Gastroesophageal sphincter (tissue), 4 donors: ENCODE measurements around the gene SCGB3A1. TPM values are rescaled to one million over a fixed set of nuclear protein-coding genes. Genes with fewer than 3 reads are reported as not detected.

Experiments
- ATAC-seq: fragments of 150-250 bp; one replicate; pipeline ENCODE4 v1.9.1; 2016; ENCODE audit warnings: mild to moderate bottlenecking, moderate library complexity
- H3K27ac ChIP-seq, 4 donors: fragments of 200-600 bp; sonication (generic) in 3 of 4; 1 replicate in 3 of 4; 2 replicates in 1 of 4; pipeline ENCODE4 v1.5.1; 2016 to 2019
- H3K27me3 ChIP-seq: fragments of 200-600 bp; sonication (generic); one replicate; pipeline ENCODE4 v1.5.1; 2019
- H3K36me3 ChIP-seq, 2 donors: fragments of 200-600 bp; sonication (generic); one replicate each; pipeline ENCODE4 v1.5.1; 2019; ENCODE audit warnings: control low read depth in 1 of 2
- H3K4me1 ChIP-seq, 3 donors: fragments of 200-600 bp; sonication (generic); 1 replicate in 2 of 3; 2 replicates in 1 of 3; pipeline ENCODE4 v1.5.1; 2016 to 2019; ENCODE audit warnings: control low read depth in 2 of 3
- H3K4me3 ChIP-seq, 2 donors: fragments of 200-600 bp; sonication (generic); one replicate each; pipeline ENCODE4 v1.5.1; 2019; ENCODE audit warnings: mild to moderate bottlenecking in 1 of 2, moderate library complexity in 1 of 2
- H3K9me3 ChIP-seq, 3 donors: fragments of 200-600 bp; sonication (generic); one replicate each; pipeline ENCODE4 v1.5.1; 2017 to 2019; ENCODE audit warnings: control low read depth in 2 of 3
- EP300 ChIP-seq: sonication (generic); formaldehyde crosslinking; IDR thresholded peaks from one replicate; pipeline ENCODE4 v1.6.1; 2017; ENCODE audit warnings: antibody characterized with exemption, mild to moderate bottlenecking
- POLR2A ChIP-seq, 2 donors: fragments of 450-650 bp; IDR thresholded peaks; one replicate each; pipeline ENCODE4 v1.6.1; 2017; ENCODE audit warnings: antibody characterized with exemption in 2 of 2, mild to moderate bottlenecking in 2 of 2, moderate library complexity in 1 of 2
- POLR2AphosphoS5 ChIP-seq: sonication (generic); formaldehyde crosslinking; IDR thresholded peaks from one replicate; pipeline ENCODE4 v1.6.1; 2017; ENCODE audit warnings: antibody characterized with exemption
- WGBS, 2 donors: methylation state at CpG; one replicate each; pipeline ENCODE4 v1.1.5; 2018; ENCODE audit warnings: low coverage in 1 of 2; 5-methylcytosine and 5-hydroxymethylcytosine counted together
- total RNA-seq, 4 donors: library from RNA; depleted of rRNA; stranded (reverse); fragments of >200 nt; gene quantifications; one replicate each; pipeline ENCODE4 v1.1.0, GENCODE V29; 2016
- TF ChIP-seq, protein P1 (sequence below), 4 experiments: fragments of 200-600 bp in 2 of 4; fragments of 450-650 bp in 2 of 4; sonication (generic) in 1 of 4; IDR thresholded peaks; one replicate each; pipeline ENCODE4 v1.5.1; 2017 to 2019; ENCODE audit warnings: antibody characterized with exemption in 4 of 4, mild to moderate bottlenecking in 2 of 4, moderate library complexity in 2 of 4

The SCGB3A1 gene
- total RNA-seq, 4 donors from 2014 or later: 78.4 TPM; not detected in 3

DNA sequence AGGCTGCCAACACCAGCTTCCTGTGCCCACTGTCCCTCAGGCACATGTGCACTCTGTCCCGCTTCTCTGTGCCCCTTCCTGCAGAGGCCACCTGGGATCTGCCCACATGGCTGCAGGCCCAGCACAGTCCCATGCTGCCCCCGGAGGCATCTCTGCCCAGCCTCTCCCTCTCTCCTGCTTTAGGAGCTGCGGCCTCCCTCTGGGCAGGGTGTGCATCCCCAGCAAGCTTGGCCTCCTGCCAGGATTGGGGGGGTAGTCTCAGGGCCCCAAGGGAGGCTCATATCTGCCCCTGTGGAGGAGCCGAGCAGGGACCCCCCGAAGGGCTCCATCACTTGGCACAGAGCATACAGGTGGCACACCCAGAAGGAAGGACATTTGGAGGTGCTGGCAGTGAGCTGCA is 33.3 kb upstream of the SCGB3A1 start:
- Histone ChIP-seq H3K36me3 (no peaks in the 10 kb centered on the region), H3K27me3 (peaks cover 36% of the 10 kb centered on the region), H3K4me3 (no peak overlapping the region), H3K27ac (no peak overlapping the region), H3K4me1 (no peaks in the 10 kb centered on the region), H3K9me3 (no peaks in the 10 kb centered on the region)
- TF ChIP-seq EP300 (no peak), POLR2AphosphoS5 (no peak), POLR2A (IDR thresholded peaks at IDR 0.05) (no peak)
- TF ChIP-seq, protein P1, sequence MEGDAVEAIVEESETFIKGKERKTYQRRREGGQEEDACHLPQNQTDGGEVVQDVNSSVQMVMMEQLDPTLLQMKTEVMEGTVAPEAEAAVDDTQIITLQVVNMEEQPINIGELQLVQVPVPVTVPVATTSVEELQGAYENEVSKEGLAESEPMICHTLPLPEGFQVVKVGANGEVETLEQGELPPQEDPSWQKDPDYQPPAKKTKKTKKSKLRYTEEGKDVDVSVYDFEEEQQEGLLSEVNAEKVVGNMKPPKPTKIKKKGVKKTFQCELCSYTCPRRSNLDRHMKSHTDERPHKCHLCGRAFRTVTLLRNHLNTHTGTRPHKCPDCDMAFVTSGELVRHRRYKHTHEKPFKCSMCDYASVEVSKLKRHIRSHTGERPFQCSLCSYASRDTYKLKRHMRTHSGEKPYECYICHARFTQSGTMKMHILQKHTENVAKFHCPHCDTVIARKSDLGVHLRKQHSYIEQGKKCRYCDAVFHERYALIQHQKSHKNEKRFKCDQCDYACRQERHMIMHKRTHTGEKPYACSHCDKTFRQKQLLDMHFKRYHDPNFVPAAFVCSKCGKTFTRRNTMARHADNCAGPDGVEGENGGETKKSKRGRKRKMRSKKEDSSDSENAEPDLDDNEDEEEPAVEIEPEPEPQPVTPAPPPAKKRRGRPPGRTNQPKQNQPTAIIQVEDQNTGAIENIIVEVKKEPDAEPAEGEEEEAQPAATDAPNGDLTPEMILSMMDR (IDR thresholded peaks at IDR 0.05): no peak
- ATAC-seq: no peak
- WGBS, 2 donors: 88% methylated on average over 1 of the region's 5 CpGs; no CpG with 5 or more reads in 1 of the 2 donors

DNA sequence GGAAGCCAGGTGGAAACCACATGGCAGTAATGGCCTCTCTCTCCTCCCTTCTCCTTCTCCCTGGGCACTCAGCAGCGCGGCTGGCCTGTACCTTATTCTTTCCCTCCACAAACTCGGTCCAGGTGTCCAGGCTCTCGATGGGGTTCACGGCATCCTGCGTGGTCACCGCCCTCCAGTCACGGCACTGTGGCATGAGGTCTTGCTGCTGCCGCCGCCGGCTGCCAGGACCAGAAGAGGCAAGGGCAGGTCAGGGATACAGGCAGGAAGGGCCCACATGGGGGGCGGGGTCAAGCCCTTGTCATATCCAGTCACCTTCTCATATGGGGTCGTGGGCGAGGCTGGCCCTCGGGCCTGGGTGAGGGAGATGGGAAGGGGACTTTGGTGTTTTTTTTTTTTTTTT is 32.5 kb upstream of the SCGB3A1 start:
- Histone ChIP-seq H3K27ac (peak overlapping the region in 1 of 4 donors; percentile 20), H3K9me3 (no peaks in the 10 kb centered on the region), H3K4me3 (no peak overlapping the region), H3K27me3 (peaks cover 39% of the 10 kb centered on the region), H3K4me1 (peaks cover 0 to 7% (median 0%) of the 10 kb centered on the region in 3 donors), H3K36me3 (no peaks in the 10 kb centered on the region)
- TF ChIP-seq POLR2AphosphoS5 (no peak), EP300 (no peak), POLR2A (IDR thresholded peaks at IDR 0.05) (no peak)
- TF ChIP-seq, protein P1 (IDR thresholded peaks at IDR 0.05): no peak
- WGBS, 2 donors: 100% methylated on average over 2 of the region's 15 CpGs; no CpG with 5 or more reads in 1 of the 2 donors
- no peak for ATAC-seq

DNA sequence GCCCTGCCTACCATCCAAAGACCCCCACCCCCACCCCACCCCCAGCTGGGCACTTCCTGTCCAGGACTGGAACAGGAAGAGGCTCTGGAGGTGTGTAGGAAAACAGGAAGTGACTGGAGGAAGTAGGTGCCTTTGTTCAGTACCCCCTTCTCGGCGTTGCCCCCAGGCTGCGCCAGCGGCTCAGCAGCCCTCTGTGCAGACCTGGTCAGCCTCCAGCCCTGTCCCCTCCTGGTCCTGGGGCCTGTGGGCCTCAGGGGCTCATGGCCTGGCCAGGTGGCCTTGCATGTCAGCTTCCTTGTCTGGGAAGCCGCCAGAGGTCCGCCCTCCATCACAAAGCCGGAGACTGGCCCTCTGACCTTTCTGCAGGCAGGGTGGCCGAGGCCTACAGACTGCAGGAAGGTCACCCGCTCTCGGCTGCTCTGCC is 32.1 kb upstream of the SCGB3A1 start:
- 65 to 81% methylated on average over 4 to 6 of the region's 10 CpGs for WGBS, 2 donors
- peak; percentile 28 for ATAC-seq
- peak overlapping the region in 1 of 4 donors; percentile 20 for H3K27ac ChIP-seq
- H3K9me3 ChIP-seq: no peaks in the 10 kb centered on the region
- H3K27me3 ChIP-seq: peaks cover 43% of the 10 kb centered on the region
- TF ChIP-seq POLR2AphosphoS5: no peak
- TF ChIP-seq POLR2A (IDR thresholded peaks at IDR 0.05): no peak
- TF ChIP-seq EP300: no peak
- TF ChIP-seq, protein P1 (IDR thresholded peaks at IDR 0.05): no peak
- H3K4me3 ChIP-seq: no peak overlapping the region
- H3K36me3 ChIP-seq: no peaks in the 10 kb centered on the region
- peaks cover 0 to 11% (median 0%) of the 10 kb centered on the region in 3 donors for H3K4me1 ChIP-seq

DNA sequence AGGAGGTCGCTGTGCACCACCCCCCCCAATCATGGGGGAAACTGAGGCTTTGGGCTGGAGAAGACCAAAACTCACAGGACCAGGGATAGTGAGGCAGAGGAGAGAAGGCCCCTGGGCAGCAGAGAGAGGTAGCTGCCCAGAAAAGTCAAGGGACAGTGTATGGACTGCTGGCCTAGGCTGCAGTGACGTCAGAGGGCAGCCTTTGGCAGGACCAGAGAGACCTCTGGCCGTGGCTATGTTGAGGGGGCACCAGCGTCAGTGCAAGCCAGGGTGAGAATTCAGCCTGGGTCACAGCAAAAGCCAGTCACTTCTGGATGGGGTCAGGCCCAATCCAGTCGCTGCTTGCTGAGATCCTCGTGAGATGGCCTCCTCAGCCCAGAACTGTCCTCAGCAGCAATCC is 31.6 kb upstream of the SCGB3A1 start:
- Histone ChIP-seq H3K9me3 (no peaks in the 10 kb centered on the region), H3K27ac (peak overlapping the region in 1 of 4 donors; percentile 20), H3K36me3 (no peaks in the 10 kb centered on the region), H3K4me1 (peaks cover 0 to 12% (median 0%) of the 10 kb centered on the region in 3 donors), H3K4me3 (no peak overlapping the region), H3K27me3 (peaks cover 46% of the 10 kb centered on the region)
- TF ChIP-seq, protein P1 (IDR thresholded peaks at IDR 0.05): no peak
- TF ChIP-seq POLR2AphosphoS5: no peak
- no peak for TF ChIP-seq EP300
- TF ChIP-seq POLR2A (IDR thresholded peaks at IDR 0.05): no peak
- no peak for ATAC-seq
- no CpG with 5 or more reads among the region's 6 CpGs for WGBS, 2 donors

DNA sequence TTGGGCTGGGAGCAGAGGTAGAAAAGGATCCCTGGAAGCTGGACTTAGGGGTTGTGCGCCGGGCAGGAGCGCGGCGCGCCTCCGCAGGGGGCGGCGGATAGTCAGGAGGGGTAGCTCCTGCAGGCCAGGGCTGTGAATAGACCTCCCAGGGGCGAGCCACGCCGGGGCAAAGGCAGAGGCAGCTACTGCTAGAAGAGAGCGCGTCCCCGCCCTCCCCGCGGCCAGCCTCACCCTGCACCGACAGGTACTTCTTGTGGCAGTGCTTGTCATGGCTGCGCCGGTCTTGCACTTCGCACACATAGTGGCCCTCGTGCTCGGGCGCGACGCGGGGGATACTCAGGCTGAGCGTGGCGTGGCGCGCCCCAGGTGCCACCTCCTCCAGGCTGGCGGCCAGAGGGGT is 30.0 kb upstream of the SCGB3A1 start:
- no peaks in the 10 kb centered on the region for H3K36me3 ChIP-seq
- H3K4me1 ChIP-seq: peaks cover 0 to 12% (median 0%) of the 10 kb centered on the region in 3 donors
- WGBS, 2 donors: no CpG with 5 or more reads among the region's 32 CpGs
- no peak overlapping the region for H3K4me3 ChIP-seq
- H3K27ac ChIP-seq: no peak overlapping the region
- no peaks in the 10 kb centered on the region for H3K9me3 ChIP-seq
- no peak for ATAC-seq
- peaks cover 46% of the 10 kb centered on the region for H3K27me3 ChIP-seq
- TF ChIP-seq POLR2AphosphoS5: no peak
- no peak for TF ChIP-seq POLR2A (IDR thresholded peaks at IDR 0.05)
- TF ChIP-seq EP300: no peak
- TF ChIP-seq, protein P1 (IDR thresholded peaks at IDR 0.05): no peak
